Activated CD8-positive, alpha-beta memory T cell treated with anti-CD3 and anti-CD28 coated beads for 1 hour (primary cell): ENCODE measurements around the gene GGCT.

Experiments
- DNase-seq, 2 donors: peaks; one replicate each; pipeline ENCODE4 v3.0.0-alpha.2; 2020; ENCODE audit warnings: low read depth in 1 of 2; ENCODE audit errors: extremely low read depth in 1 of 2

GGCT gene

GRCh38 chr7:30465046-30465810, 39.4 kb downstream of the GGCT start:
- DNase-seq, result no peak

GRCh38 chr7:30464231-30464671, 40.4 kb downstream of the GGCT start:
- DNase-seq, result no peak

- DNase-seq, result no peak
Observed at GRCh38 chr7:30463405-30464145, 41.1 kb downstream of the GGCT start.

GRCh38 chr7:30462179-30462578, 42.5 kb downstream of the GGCT start:
- no peak for DNase-seq

GRCh38 chr7:30460246-30460633, 44.4 kb downstream of the GGCT start:
- DNase-seq, result no peak

GRCh38 chr7:30459591-30460245, 44.9 kb downstream of the GGCT start:
- DNase-seq, result no peak

GRCh38 chr7:30458311-30458710, 46.3 kb downstream of the GGCT start:
- DNase-seq, result no peak

GRCh38 chr7:30453921-30454320, 50.7 kb downstream of the GGCT start:
- DNase-seq, result no peak

GRCh38 chr7:30453016-30453415, 51.6 kb downstream of the GGCT start:
- DNase-seq, result no peak

- DNase-seq, result no peak
Observed at GRCh38 chr7:30452280-30452930, 52.2 kb downstream of the GGCT start.

GRCh38 chr7:30451539-30452279, 52.9 kb downstream of the GGCT start:
- no peak for DNase-seq

- no peak for DNase-seq
Observed at GRCh38 chr7:30450983-30451497, 53.6 kb downstream of the GGCT start.

GRCh38 chr7:30450240-30450982, 54.2 kb downstream of the GGCT start:
- no peak for DNase-seq

- no peak for DNase-seq
Observed at GRCh38 chr7:30448461-30449189, 56.0 kb downstream of the GGCT start.

- no peak for DNase-seq
Observed at GRCh38 chr7:30447466-30447865, 57.2 kb downstream of the GGCT start.
